Activated CD4-positive, alpha-beta T cell treated with anti-CD3 and anti-CD28 coated beads, Interleukin-2, Interleukin-4, amounts not matched to agents 100 ng/mL and 50 ng/mL, durations not matched to agents 16 hours and 8 hours (primary cell): Measurements from ENCODE around the gene MYO9A.
"Not testable (repeated sequence)": the region's sequence is repeated elsewhere in the genome, so short reads cannot be mapped to it uniquely, and the experiment has no call there.

Experiments
- DNase-seq: peaks from one replicate; pipeline ENCODE4 v3.0.0-alpha.2; 2020; ENCODE audit warnings: low spot score

MYO9A gene

GRCh38 chr15:72042865-72043264 is 75.1 kb downstream of the MYO9A start:
- no peak for DNase-seq

GRCh38 chr15:72042054-72042453 is 75.9 kb downstream of the MYO9A start:
- no peak for DNase-seq

GRCh38 chr15:72037321-72037720 is 80.6 kb downstream of the MYO9A start:
- peak; percentile 1 for DNase-seq

- DNase-seq: no peak
Measured at GRCh38 chr15:72034859-72035650, 82.9 kb downstream of the MYO9A start.

- no peak for DNase-seq
Measured at GRCh38 chr15:72034351-72034750, 83.6 kb downstream of the MYO9A start.

- DNase-seq: no peak
Measured at GRCh38 chr15:72033711-72034110, 84.2 kb downstream of the MYO9A start.

GRCh38 chr15:72033285-72033684 is 84.7 kb downstream of the MYO9A start:
- no peak for DNase-seq

- DNase-seq: no peak
Measured at GRCh38 chr15:72021604-72022003, 96.3 kb downstream of the MYO9A start.

- DNase-seq: no peak
Measured at GRCh38 chr15:72020799-72021198, 97.2 kb downstream of the MYO9A start.

GRCh38 chr15:72014555-72014954 is 103.4 kb downstream of the MYO9A start:
- not testable (repeated sequence) for DNase-seq

- DNase-seq: no peak
Measured at GRCh38 chr15:72013703-72014102, 104.2 kb downstream of the MYO9A start.

GRCh38 chr15:72011302-72011942 is 106.5 kb downstream of the MYO9A start:
- no peak for DNase-seq

GRCh38 chr15:72009222-72009621 is 108.7 kb downstream of the MYO9A start:
- DNase-seq: no peak

GRCh38 chr15:72006382-72006781 is 111.6 kb downstream of the MYO9A start:
- DNase-seq: no peak

GRCh38 chr15:72005483-72005882 is 112.5 kb downstream of the MYO9A start:
- no peak for DNase-seq

- no peak for DNase-seq
Measured at GRCh38 chr15:71999807-72000206, 118.1 kb downstream of the MYO9A start.

GRCh38 chr15:71998717-71999116 is 119.2 kb downstream of the MYO9A start:
- not testable (repeated sequence) for DNase-seq

GRCh38 chr15:71997691-71998090 is 120.3 kb downstream of the MYO9A start:
- DNase-seq: no peak

GRCh38 chr15:71975816-71976150 is 142.2 kb downstream of the MYO9A start:
- DNase-seq: no peak

- DNase-seq: no peak
Measured at GRCh38 chr15:71974211-71974610, 143.7 kb downstream of the MYO9A start.

GRCh38 chr15:71973366-71973765 is 144.6 kb downstream of the MYO9A start:
- no peak for DNase-seq

- DNase-seq: no peak
Measured at GRCh38 chr15:71971905-71972304, 146.0 kb downstream of the MYO9A start.

- no peak for DNase-seq
Measured at GRCh38 chr15:71970435-71970834, 147.5 kb downstream of the MYO9A start.

GRCh38 chr15:71962537-71962936 is 155.4 kb downstream of the MYO9A start:
- no peak for DNase-seq
